Measurements from ENCODE around the gene IGSF21. TPM values are rescaled to one million over a fixed set of nuclear protein-coding genes. Genes with fewer than 3 reads are reported as not detected.

Gene IGSF21
- total and polyA plus RNA-seq, 2 of the 8 experiments (the other 6 are each of a cell fraction or from before 2014, with no cell fraction given): 22.5 to 28.5 TPM

DNA sequence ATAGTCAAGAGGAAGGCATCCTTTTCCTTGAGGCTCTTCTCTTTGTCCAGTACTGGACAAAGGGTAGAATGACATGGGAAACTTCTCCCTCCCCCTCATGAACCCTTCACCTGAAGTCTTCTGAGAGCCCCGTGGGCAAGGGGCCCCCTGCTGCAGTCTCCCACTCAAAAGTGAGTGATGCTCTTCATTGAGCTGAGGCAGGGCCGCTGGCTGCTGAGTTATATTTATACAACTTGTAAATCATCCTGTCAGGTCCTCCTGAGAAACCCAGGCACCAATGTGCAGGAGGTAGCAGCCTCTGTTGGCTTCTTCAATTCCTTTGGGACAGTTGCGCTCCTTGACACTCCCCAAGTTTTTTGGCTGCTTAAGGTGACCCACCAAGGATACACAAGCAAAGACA is 150.2 kb downstream of the IGSF21 start (continued):
- TF ChIP-seq TAF7 (optimal IDR thresholded peaks at IDR 0.05; ENCODE audit: borderline replicate concordance, low read depth, low read length) (no peak), SAP30 (IDR thresholded peaks at IDR 0.05; ENCODE audit: insufficient read depth, insufficient replicate concordance, low read length) (no peak)
